IMR-90 (cell line): ENCODE data around the gene PRAME.

Experiments
- BHLHE40 ChIP-seq: fragments of 150-350 bp; IDR thresholded peaks from 2 replicates; pipeline ENCODE4 v1.6.1; 2016; ENCODE audit warnings: mild to moderate bottlenecking, low read depth, low read length
- CTCF ChIP-seq: conservative IDR thresholded peaks from 2 replicates; pipeline ENCODE4 v1.5.1; 2012; ENCODE audit warnings: mild to moderate bottlenecking, low read depth, low read length, improper control_type of control experiment
- ELK1 ChIP-seq: fragments of 150-350 bp; IDR thresholded peaks from 2 replicates; pipeline ENCODE4 v1.6.1; 2016; ENCODE audit warnings: low read depth, mild to moderate bottlenecking, low read length, moderate library complexity, borderline replicate concordance
- FOS ChIP-seq: fragments of 150-350 bp; IDR thresholded peaks from 2 replicates; pipeline ENCODE4 v1.6.1; 2016; ENCODE audit warnings: low read depth, low read length
- MAZ ChIP-seq: IDR thresholded peaks from 2 replicates; pipeline ENCODE4 v1.6.1; 2012; ENCODE audit warnings: low read depth, mild to moderate bottlenecking, low read length, improper control_type of control experiment, moderate library complexity, borderline replicate concordance
- MXI1 ChIP-seq: IDR thresholded peaks from 2 replicates; pipeline ENCODE4 v1.6.1; 2012; ENCODE audit warnings: low read depth, mild to moderate bottlenecking, low read length, moderate library complexity, borderline replicate concordance
- POLR2A ChIP-seq: IDR thresholded peaks from 2 replicates; pipeline ENCODE4 v1.6.1; 2012; ENCODE audit warnings: mild to moderate bottlenecking, low read depth, low read length
- RAD21 ChIP-seq: IDR thresholded peaks from 2 replicates; pipeline ENCODE4 v1.6.1; 2012; ENCODE audit warnings: low read length, improper control_type of control experiment
- SMC3 ChIP-seq: fragments of 150-350 bp; IDR thresholded peaks from 2 replicates; pipeline ENCODE4 v1.6.1; 2016; ENCODE audit warnings: low read depth, mild to moderate bottlenecking, antibody characterized with exemption, low read length, moderate library complexity

GRCh38 chr22:22553141-22553540, 5.9 kb downstream of the PRAME start:
- TF ChIP-seq CTCF (no peak), POLR2A (no peak), BHLHE40 (no peak), RAD21 (no peak), MXI1 (no peak), MAZ (no peak), FOS (no peak), ELK1 (no peak), SMC3 (no peak)
